ENCODE data around the gene DIPK1B. TPM values are rescaled to one million over a fixed set of nuclear protein-coding genes. Genes with fewer than 3 reads are reported as not detected.

Gene DIPK1B
- total RNA-seq, 4 donors from 2014 or later: 19.4 to 23.6 (median 22.6) TPM

GRCh38 chr9:136694163-136694871 lies 18.1 kb upstream of the DIPK1B start:
- intact Hi-C loops (cut with DNase I): no loop called here
- H3K4me1 ChIP-seq: peaks cover 47 to 82% of the 10 kb centered on the region in 2 donors
- H3K27ac ChIP-seq: peak overlapping the region; percentile 69 to 75 (median 75)
- H3K4me3 ChIP-seq (replicated peaks in 1 of 3): no peak overlapping the region
- WGBS, 2 donors: 31 to 37% methylated on average over 24 to 32 of the region's 32 CpGs
- peak; percentile 56 to 67 for DNase-seq
- TF ChIP-seq CTCF (IDR thresholded peaks at IDR 0.05) (peak; percentile 18 to 71 (median 52)), POLR2A (IDR thresholded peaks at IDR 0.05) (no peak)
- H3K27me3 ChIP-seq: no peaks in the 10 kb centered on the region
- H3K9me3 ChIP-seq: no peaks in the 10 kb centered on the region
- no peaks in the 10 kb centered on the region for H3K36me3 ChIP-seq

- 75 to 84% methylated on average over 11 of the region's 11 CpGs for WGBS, 2 donors
- Histone ChIP-seq H3K27ac (peak overlapping the region; percentile 69 to 75 (median 75)), H3K4me1 (peaks cover 47 to 76% of the 10 kb centered on the region in 2 donors), H3K9me3 (no peaks in the 10 kb centered on the region), H3K4me3 (replicated peaks in 1 of 3) (no peak overlapping the region), H3K36me3 (no peaks in the 10 kb centered on the region), H3K27me3 (no peaks in the 10 kb centered on the region)
- TF ChIP-seq POLR2A (IDR thresholded peaks at IDR 0.05): no peak
- no peak for TF ChIP-seq CTCF (IDR thresholded peaks at IDR 0.05)
- no peak for DNase-seq
- intact Hi-C loops (cut with DNase I): no loop called here
Measured at GRCh38 chr9:136694872-136695247, 17.5 kb upstream of the DIPK1B start.

GRCh38 chr9:136695435-136695895 lies 16.9 kb upstream of the DIPK1B start:
- Histone ChIP-seq H3K9me3 (no peaks in the 10 kb centered on the region), H3K4me3 (replicated peaks in 1 of 3) (no peak overlapping the region), H3K27me3 (no peaks in the 10 kb centered on the region), H3K4me1 (peaks cover 40 to 70% of the 10 kb centered on the region in 2 donors), H3K36me3 (no peaks in the 10 kb centered on the region), H3K27ac (peak overlapping the region; percentile 65 to 75 (median 70))
- peak; percentile 97 for DNase-seq
- intact Hi-C loops (cut with DNase I): no loop called here
- TF ChIP-seq POLR2A (IDR thresholded peaks at IDR 0.05) (peak in 1 of 2 donors; percentile 52), CTCF (IDR thresholded peaks at IDR 0.05) (no peak)
- WGBS, 2 donors: 23 to 54% methylated on average over 7 to 8 of the region's 10 CpGs

GRCh38 chr9:136695955-136696354 lies 16.4 kb upstream of the DIPK1B start:
- intact Hi-C loops (cut with DNase I): no loop called here
- Histone ChIP-seq H3K4me3 (replicated peaks in 1 of 3) (no peak overlapping the region), H3K27me3 (no peaks in the 10 kb centered on the region), H3K4me1 (peaks cover 36 to 68% of the 10 kb centered on the region in 2 donors), H3K27ac (peak overlapping the region; percentile 65 to 75 (median 70)), H3K9me3 (no peaks in the 10 kb centered on the region), H3K36me3 (no peaks in the 10 kb centered on the region)
- no peak for TF ChIP-seq POLR2A (IDR thresholded peaks at IDR 0.05)
- no peak for TF ChIP-seq CTCF (IDR thresholded peaks at IDR 0.05)
- 75 to 80% methylated on average over 2 to 15 of the region's 23 CpGs for WGBS, 2 donors
- DNase-seq: peak in 1 of 2 donors; percentile 62

GRCh38 chr9:136696502-136696901 lies 15.9 kb upstream of the DIPK1B start:
- H3K27ac ChIP-seq: peak overlapping the region in 1 of 3 donors; percentile 75
- WGBS, 2 donors: 78 to 100% methylated on average over 2 to 9 of the region's 9 CpGs
- no peaks in the 10 kb centered on the region for H3K27me3 ChIP-seq
- intact Hi-C loops (cut with DNase I): no loop called here
- no peaks in the 10 kb centered on the region for H3K9me3 ChIP-seq
- TF ChIP-seq CTCF (IDR thresholded peaks at IDR 0.05) (no peak), POLR2A (IDR thresholded peaks at IDR 0.05) (no peak)
- no peak overlapping the region for H3K4me3 ChIP-seq (replicated peaks in 1 of 3)
- peaks cover 32 to 67% of the 10 kb centered on the region in 2 donors for H3K4me1 ChIP-seq
- H3K36me3 ChIP-seq: no peaks in the 10 kb centered on the region
- DNase-seq: no peak

Data from thyroid gland (tissue), 4 donors.